Smooth muscle cell (in vitro differentiated cells): Measurements from ENCODE around the gene BEGAIN. TPM values are rescaled to one million over a fixed set of nuclear protein-coding genes. Genes with fewer than 3 reads are reported as not detected.

Source experiments
- DNase-seq: peaks from one replicate; lab custom pipeline; 2025; ENCODE audit not compliant: unreplicated experiment; lab: John Stamatoyannopoulos, UW
- H2AFZ ChIP-seq: fragments of 200-600 bp; sonication (generic); 2 replicates; pipeline ENCODE4 v1.6.0; 2016; ENCODE audit warnings: antibody characterized with exemption, low read depth, mild to moderate bottlenecking
- H3F3A ChIP-seq: fragments of 200-600 bp; sonication (generic); 2 replicates; pipeline ENCODE4 v1.6.0; 2017; ENCODE audit warnings: antibody characterized with exemption, low read depth
- H3K27ac ChIP-seq: fragments of 200-600 bp; sonication (generic); 2 replicates; pipeline ENCODE4 v1.5.1; 2016; ENCODE audit warnings: low read depth, mild to moderate bottlenecking
- H3K27me3 ChIP-seq: fragments of 200-600 bp; sonication (generic); 2 replicates; pipeline ENCODE4 v1.6.1; 2016; ENCODE audit warnings: low read depth, mild to moderate bottlenecking
- H3K36me3 ChIP-seq: fragments of 200-600 bp; sonication (generic); 2 replicates; pipeline ENCODE4 v1.5.1; 2016; ENCODE audit warnings: low read depth
- H3K4me1 ChIP-seq: fragments of 200-600 bp; sonication (generic); 2 replicates; pipeline ENCODE4 v1.5.1; 2016; ENCODE audit warnings: low read depth
- H3K4me2 ChIP-seq: fragments of 200-600 bp; sonication (generic); 2 replicates; pipeline ENCODE4 v1.6.0; 2016; ENCODE audit warnings: mild to moderate bottlenecking
- H3K4me3 ChIP-seq: fragments of 200-600 bp; sonication (generic); 2 replicates; pipeline ENCODE4 v1.5.1; 2016; ENCODE audit warnings: mild to moderate bottlenecking
- H3K79me2 ChIP-seq: fragments of 200-600 bp; sonication (generic); 2 replicates; pipeline ENCODE4 v1.6.0; 2016; ENCODE audit warnings: low read depth, mild to moderate bottlenecking
- H3K9ac ChIP-seq: fragments of 200-600 bp; sonication (generic); 2 replicates; pipeline ENCODE4 v1.6.0; 2016; ENCODE audit warnings: low read depth
- H3K9me3 ChIP-seq: fragments of 200-600 bp; sonication (generic); replicated peaks from 2 replicates; pipeline ENCODE4 v1.5.1; 2016; ENCODE audit warnings: low read depth
- H4K20me1 ChIP-seq: fragments of 200-600 bp; sonication (generic); 2 replicates; pipeline ENCODE4 v1.6.0; 2016; ENCODE audit warnings: low read depth
- WGBS: methylation state at CpG from one replicate; pipeline ENCODE4 v1.1.7; 2016; ENCODE audit warnings: low lambda C conversion rate; 5-methylcytosine and 5-hydroxymethylcytosine counted together
- polyA plus RNA-seq: library from polyadenylated mRNA; unstranded; fragments of >200 nt; fragmentation: Nextera tagmentation; extraction: Ambion mirVana; gene quantifications from 2 replicates; pipeline ENCODE4 v1.2.1, GENCODE V29; 2016
- total RNA-seq: library from RNA; depleted of rRNA; stranded (reverse); fragments of >200 nt; gene quantifications from 2 replicates; pipeline ENCODE4 v1.2.3, GENCODE V29; 2014
- TF ChIP-seq, protein P1 (sequence below): fragments of 200-600 bp; sonication (generic); IDR thresholded peaks from 2 replicates; pipeline ENCODE4 v1.5.1; 2017; ENCODE audit warnings: borderline replicate concordance, mild to moderate bottlenecking, antibody characterized with exemption; ENCODE audit not compliant: insufficient read depth, poor library complexity, severe bottlenecking

The BEGAIN gene
- total and polyA plus RNA-seq, 2 experiments from 2014 or later = 4.7 to 11.7 TPM

DNA sequence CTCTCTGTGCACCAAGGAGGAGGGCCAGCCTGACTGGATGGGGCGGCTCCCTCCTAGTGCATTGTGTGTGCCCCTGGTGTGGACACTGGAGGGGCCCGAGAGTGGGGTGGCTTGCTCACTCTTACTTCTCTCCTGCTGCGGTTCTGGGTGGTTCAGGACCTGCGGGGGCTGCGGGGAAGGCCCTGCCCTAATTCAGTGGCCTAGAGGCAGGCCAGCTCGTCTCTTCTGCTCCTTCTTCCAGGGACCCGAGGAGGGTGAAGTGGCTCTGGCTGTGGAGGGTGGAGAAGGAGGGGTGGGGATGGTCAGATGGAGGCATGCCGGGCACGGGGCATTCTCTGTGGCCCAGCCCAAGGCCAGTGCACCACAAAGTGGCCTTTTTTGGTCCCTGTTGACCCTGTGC is 87.1 kb downstream of the BEGAIN start:
- Histone ChIP-seq H3K9ac (no peak overlapping the region), H2AFZ (no peak overlapping the region), H3K4me2 (no peak overlapping the region), H3F3A (no peaks in the 10 kb centered on the region), H3K36me3 (no peaks in the 10 kb centered on the region), H3K4me3 (no peak overlapping the region), H3K79me2 (no peaks in the 10 kb centered on the region), H3K4me1 (no peaks in the 10 kb centered on the region), H4K20me1 (peaks cover 55% of the 10 kb centered on the region), H3K27me3 (no peaks in the 10 kb centered on the region), H3K9me3 (no peaks in the 10 kb centered on the region), H3K27ac (no peak overlapping the region)
- no peak for DNase-seq
- TF ChIP-seq, protein P1, sequence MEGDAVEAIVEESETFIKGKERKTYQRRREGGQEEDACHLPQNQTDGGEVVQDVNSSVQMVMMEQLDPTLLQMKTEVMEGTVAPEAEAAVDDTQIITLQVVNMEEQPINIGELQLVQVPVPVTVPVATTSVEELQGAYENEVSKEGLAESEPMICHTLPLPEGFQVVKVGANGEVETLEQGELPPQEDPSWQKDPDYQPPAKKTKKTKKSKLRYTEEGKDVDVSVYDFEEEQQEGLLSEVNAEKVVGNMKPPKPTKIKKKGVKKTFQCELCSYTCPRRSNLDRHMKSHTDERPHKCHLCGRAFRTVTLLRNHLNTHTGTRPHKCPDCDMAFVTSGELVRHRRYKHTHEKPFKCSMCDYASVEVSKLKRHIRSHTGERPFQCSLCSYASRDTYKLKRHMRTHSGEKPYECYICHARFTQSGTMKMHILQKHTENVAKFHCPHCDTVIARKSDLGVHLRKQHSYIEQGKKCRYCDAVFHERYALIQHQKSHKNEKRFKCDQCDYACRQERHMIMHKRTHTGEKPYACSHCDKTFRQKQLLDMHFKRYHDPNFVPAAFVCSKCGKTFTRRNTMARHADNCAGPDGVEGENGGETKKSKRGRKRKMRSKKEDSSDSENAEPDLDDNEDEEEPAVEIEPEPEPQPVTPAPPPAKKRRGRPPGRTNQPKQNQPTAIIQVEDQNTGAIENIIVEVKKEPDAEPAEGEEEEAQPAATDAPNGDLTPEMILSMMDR = no peak
- 96% methylated on average over 9 of the region's 9 CpGs for WGBS

DNA sequence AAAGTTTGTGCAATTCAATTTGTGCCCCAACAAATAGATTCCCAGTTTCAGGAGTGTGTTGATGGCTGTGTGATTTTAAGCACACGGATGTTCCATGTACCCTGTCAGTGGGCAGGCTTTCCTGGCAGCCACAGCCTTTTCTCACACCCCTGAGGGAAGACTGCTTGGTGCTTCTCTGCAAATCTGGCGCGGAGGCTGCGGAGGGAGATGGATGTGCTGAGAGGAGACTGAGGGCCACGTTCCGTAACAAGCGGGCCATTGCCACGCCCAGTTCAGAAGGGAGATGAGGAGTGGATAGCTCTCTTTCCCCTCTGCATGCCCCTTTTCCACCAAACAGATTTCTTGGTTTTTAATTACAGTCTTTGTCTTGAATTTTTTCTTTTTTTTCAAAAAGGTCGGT is 89.1 kb downstream of the BEGAIN start:
- H3K4me1 ChIP-seq = no peaks in the 10 kb centered on the region
- TF ChIP-seq, protein P1 = no peak
- DNase-seq = no peak
- H3K27me3 ChIP-seq = no peaks in the 10 kb centered on the region
- H4K20me1 ChIP-seq = peaks cover 55% of the 10 kb centered on the region
- no peaks in the 10 kb centered on the region for H3K9me3 ChIP-seq
- no peak overlapping the region for H3K4me3 ChIP-seq
- no peak overlapping the region for H3K27ac ChIP-seq
- WGBS = 95% methylated on average over 9 of the region's 9 CpGs
- H3K36me3 ChIP-seq = no peaks in the 10 kb centered on the region
- no peak overlapping the region for H3K9ac ChIP-seq
- H3K4me2 ChIP-seq = no peak overlapping the region
- H3F3A ChIP-seq = no peaks in the 10 kb centered on the region
- no peaks in the 10 kb centered on the region for H3K79me2 ChIP-seq
- H2AFZ ChIP-seq = no peak overlapping the region

DNA sequence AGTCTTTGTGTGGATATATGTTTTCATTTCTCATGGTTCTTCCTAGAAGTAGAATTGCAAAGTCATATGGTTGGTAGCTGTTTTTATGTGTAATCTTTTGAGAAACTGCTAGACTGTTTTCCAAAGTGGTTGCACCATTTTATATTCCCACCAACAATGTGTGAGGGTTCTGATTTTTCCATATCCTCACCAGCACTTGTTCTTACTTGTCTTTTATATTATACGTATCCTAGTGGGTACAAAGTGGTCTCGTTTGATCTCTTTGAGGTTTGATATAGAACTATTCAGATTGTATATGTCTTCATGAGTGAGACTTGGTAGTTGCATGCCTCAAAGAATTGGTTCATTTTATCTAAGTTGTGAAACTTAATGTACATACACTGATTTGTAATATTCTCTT is 91.3 kb downstream of the BEGAIN start:
- no peak overlapping the region for H2AFZ ChIP-seq
- no peak overlapping the region for H3K4me2 ChIP-seq
- DNase-seq = no peak
- H4K20me1 ChIP-seq = peaks cover 69% of the 10 kb centered on the region
- no peaks in the 10 kb centered on the region for H3K4me1 ChIP-seq
- H3K9me3 ChIP-seq = no peaks in the 10 kb centered on the region
- no peak overlapping the region for H3K4me3 ChIP-seq
- H3F3A ChIP-seq = no peaks in the 10 kb centered on the region
- H3K27me3 ChIP-seq = no peaks in the 10 kb centered on the region
- no peaks in the 10 kb centered on the region for H3K36me3 ChIP-seq
- H3K9ac ChIP-seq = no peak overlapping the region
- WGBS = 97% methylated on average over 2 of the region's 2 CpGs
- H3K79me2 ChIP-seq = no peaks in the 10 kb centered on the region
- TF ChIP-seq, protein P1 = no peak
- no peak overlapping the region for H3K27ac ChIP-seq

DNA sequence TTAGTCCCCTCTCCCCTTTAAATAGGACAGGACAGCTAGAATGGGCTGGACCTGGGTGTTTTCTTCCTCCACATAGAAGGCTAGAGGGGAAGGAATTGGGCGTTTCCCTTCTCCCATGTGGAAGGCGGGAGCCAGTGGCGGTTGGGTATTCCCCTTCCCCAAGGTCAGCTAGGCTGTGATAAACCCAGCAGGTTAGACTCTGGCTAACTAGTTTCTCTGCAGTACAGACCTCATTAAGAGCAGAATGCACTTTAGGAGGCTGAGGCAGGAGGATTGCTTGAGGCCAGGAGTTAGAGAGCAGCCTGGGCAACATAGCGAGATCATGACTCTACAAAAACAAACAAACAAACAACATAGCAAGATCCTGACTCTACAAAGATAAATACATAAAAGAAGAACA is 92.6 kb downstream of the BEGAIN start:
- DNase-seq = no peak
- peaks cover 70% of the 10 kb centered on the region for H4K20me1 ChIP-seq
- TF ChIP-seq, protein P1 = no peak
- no peaks in the 10 kb centered on the region for H3K36me3 ChIP-seq
- no peak overlapping the region for H3K27ac ChIP-seq
- H3K9ac ChIP-seq = no peak overlapping the region
- no peaks in the 10 kb centered on the region for H3F3A ChIP-seq
- 94% methylated on average over 4 of the region's 4 CpGs for WGBS
- no peaks in the 10 kb centered on the region for H3K79me2 ChIP-seq
- no peak overlapping the region for H2AFZ ChIP-seq
- H3K27me3 ChIP-seq = no peaks in the 10 kb centered on the region
- no peaks in the 10 kb centered on the region for H3K4me1 ChIP-seq
- no peak overlapping the region for H3K4me2 ChIP-seq
- H3K9me3 ChIP-seq = no peaks in the 10 kb centered on the region
- no peak overlapping the region for H3K4me3 ChIP-seq
